Psoas muscle (tissue), 8 donors: ENCODE results near the gene TCOF1. TPM values are rescaled to one million over a fixed set of nuclear protein-coding genes. Genes with fewer than 3 reads are reported as not detected.

Experiments used
- ATAC-seq, 4 donors: fragments of 200-7000 bp; cut with Tn5 transposase; one replicate each; pipeline ENCODE4 v1.9.1; 2020; ENCODE audit warnings: moderate library complexity in 3 of 4, mild to moderate bottlenecking in 2 of 4
- DNase-seq, 2 donors: peaks; one replicate each; pipeline ENCODE4 v3.0.0-alpha.2; 2020
- H3K27ac ChIP-seq: fragments of 200-600 bp; one replicate; pipeline ENCODE4 v1.8.0; 2022
- H3K27me3 ChIP-seq, 3 donors: fragments of 200-600 bp in 1 of 3; one replicate each; pipeline versions ENCODE4 v1.6.1 to v1.8.0; 2013 to 2022; ENCODE audit warnings: low read length in 2 of 3, mild to moderate bottlenecking in 2 of 3, moderate library complexity in 1 of 3; ENCODE audit not compliant: insufficient read depth in 3 of 3
- H3K36me3 ChIP-seq, 2 donors: fragments of 200-600 bp in 1 of 2; one replicate each; pipeline versions ENCODE4 v1.6.1 to v1.8.0; 2013 to 2022; ENCODE audit warnings: low read depth in 1 of 2, mild to moderate bottlenecking in 1 of 2, moderate library complexity in 1 of 2; ENCODE audit not compliant: insufficient read depth in 1 of 2
- H3K4me1 ChIP-seq: fragments of 200-600 bp; one replicate; pipeline ENCODE4 v1.8.0; 2022
- H3K4me3 ChIP-seq: fragments of 200-600 bp; one replicate; pipeline ENCODE4 v1.8.0; 2022; ENCODE audit warnings: mild to moderate bottlenecking
- H3K9me3 ChIP-seq: fragments of 200-600 bp; one replicate; pipeline ENCODE4 v1.8.0; 2022
- WGBS, 3 donors: extraction: QIAGEN DNeasy Blood & Tissue Kit; methylation state at CpG; one replicate each; pipeline versions ENCODE4 v1.1.6 to v1.1.7; 2013; 5-methylcytosine and 5-hydroxymethylcytosine counted together
- intact Hi-C, 2 donors: fragments of 100-400 bp; cut with DNase I; formaldehyde crosslinking; loops; one replicate each; pipeline versions ENCODE4 v1.11.0 to v1.14.2; 2022
- polyA plus RNA-seq, 3 donors: library from polyadenylated mRNA; stranded (reverse); fragments of 200-250 nt; gene quantifications; one replicate each; pipeline ENCODE4 v1.2.3, GENCODE V29; 2013
- total RNA-seq, 4 donors: library from RNA; stranded (reverse); fragmentation: NEBNext Ultra II Directional in 2 of 4; extraction: Animal tissue kit (Norgen Biotek cat#: 25700) in 2 of 4; gene quantifications; one replicate each; pipeline versions ENCODE4 v1.2.1 to v1.2.4, GENCODE V29; 2021 to 2023
- TF ChIP-seq, protein P1 (sequence below): fragments of 200-600 bp; IDR thresholded peaks from one replicate; pipeline ENCODE4 v1.8.0; 2022; ENCODE audit warnings: antibody characterized with exemption
- donor health status: healthy with polysubstance abuse.
- donor health status: DM: no; HTN: no; CAD: no; lungs with moderate emphysema.
- donor health status: Bipolar disorder and iron deficiency.
- donor health status: healthy.
- donor health status: DM: yes; HTN: yes; CAD: no.
- donor health status: DM: no; HTN: no; CAD: no.
- donor health status: DM: no; HTN: no; CAD: no.
- donor health status: DM: yes; HTN: yes; CAD: no.

TCOF1 gene
- total and polyA plus RNA-seq, 7 donors: 18.3 to 26.7 (median 24.2) TPM

DNA sequence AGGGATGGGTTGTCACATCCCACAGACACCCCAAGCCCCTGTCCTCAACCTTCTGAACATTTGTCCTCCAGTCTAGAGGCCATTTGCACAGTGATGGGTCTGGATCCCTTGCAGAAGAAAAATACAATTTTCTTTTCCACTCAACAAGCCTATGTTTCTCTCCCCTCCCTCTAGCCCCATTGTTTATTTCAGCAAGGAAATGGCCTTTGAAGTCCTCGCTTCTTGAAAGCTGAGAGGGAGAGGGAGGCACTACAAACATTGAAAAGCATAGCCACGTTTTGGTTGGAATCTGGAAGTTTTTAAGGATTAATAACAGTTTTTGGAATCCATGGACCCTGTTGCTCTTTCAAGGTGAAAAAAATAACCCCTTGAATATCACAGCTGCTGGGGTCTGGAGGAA lies 30.8 kb upstream of the TCOF1 start:
- TF ChIP-seq, protein P1, sequence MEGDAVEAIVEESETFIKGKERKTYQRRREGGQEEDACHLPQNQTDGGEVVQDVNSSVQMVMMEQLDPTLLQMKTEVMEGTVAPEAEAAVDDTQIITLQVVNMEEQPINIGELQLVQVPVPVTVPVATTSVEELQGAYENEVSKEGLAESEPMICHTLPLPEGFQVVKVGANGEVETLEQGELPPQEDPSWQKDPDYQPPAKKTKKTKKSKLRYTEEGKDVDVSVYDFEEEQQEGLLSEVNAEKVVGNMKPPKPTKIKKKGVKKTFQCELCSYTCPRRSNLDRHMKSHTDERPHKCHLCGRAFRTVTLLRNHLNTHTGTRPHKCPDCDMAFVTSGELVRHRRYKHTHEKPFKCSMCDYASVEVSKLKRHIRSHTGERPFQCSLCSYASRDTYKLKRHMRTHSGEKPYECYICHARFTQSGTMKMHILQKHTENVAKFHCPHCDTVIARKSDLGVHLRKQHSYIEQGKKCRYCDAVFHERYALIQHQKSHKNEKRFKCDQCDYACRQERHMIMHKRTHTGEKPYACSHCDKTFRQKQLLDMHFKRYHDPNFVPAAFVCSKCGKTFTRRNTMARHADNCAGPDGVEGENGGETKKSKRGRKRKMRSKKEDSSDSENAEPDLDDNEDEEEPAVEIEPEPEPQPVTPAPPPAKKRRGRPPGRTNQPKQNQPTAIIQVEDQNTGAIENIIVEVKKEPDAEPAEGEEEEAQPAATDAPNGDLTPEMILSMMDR: no peak
- H3K36me3 ChIP-seq: no peaks in the 10 kb centered on the region
- H3K27me3 ChIP-seq: no peaks in the 10 kb centered on the region
- H3K4me1 ChIP-seq: no peaks in the 10 kb centered on the region
- no peak for ATAC-seq
- H3K27ac ChIP-seq: no peak overlapping the region
- 68 to 83% (median 71%) methylated on average over 2 of the region's 2 CpGs for WGBS, 3 donors
- H3K9me3 ChIP-seq: no peaks in the 10 kb centered on the region
- intact Hi-C loops: no loop called here
- no peak overlapping the region for H3K4me3 ChIP-seq
- no peak for DNase-seq

DNA sequence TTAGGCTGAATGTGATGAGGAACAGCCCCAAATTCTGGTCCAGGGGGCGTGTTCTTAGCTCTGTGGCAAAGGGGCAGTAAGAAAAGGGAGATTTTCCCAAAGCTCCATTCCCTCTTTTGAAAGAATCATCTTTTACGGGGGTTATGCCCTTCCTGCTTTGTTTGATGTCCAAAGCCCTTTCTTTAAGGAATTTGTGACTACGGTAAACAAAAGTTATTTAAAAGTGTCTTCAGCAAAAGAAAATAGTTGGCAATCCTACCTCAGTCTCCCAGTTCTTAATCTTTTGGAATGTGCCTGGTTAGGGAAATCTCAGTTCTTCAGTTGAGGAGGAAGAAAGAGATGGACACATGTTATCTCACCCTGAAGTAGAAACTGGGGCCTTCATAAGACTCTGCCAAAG lies 30.4 kb upstream of the TCOF1 start:
- Histone ChIP-seq H3K9me3 (no peaks in the 10 kb centered on the region), H3K27ac (no peak overlapping the region), H3K36me3 (no peaks in the 10 kb centered on the region), H3K27me3 (no peaks in the 10 kb centered on the region), H3K4me3 (no peak overlapping the region), H3K4me1 (no peaks in the 10 kb centered on the region)
- intact Hi-C loops: no loop called here
- ATAC-seq (no peak), DNase-seq (no peak)
- TF ChIP-seq, protein P1: no peak
- WGBS, 3 donors: 76 to 82% (median 81%) methylated on average over 3 of the region's 3 CpGs

DNA sequence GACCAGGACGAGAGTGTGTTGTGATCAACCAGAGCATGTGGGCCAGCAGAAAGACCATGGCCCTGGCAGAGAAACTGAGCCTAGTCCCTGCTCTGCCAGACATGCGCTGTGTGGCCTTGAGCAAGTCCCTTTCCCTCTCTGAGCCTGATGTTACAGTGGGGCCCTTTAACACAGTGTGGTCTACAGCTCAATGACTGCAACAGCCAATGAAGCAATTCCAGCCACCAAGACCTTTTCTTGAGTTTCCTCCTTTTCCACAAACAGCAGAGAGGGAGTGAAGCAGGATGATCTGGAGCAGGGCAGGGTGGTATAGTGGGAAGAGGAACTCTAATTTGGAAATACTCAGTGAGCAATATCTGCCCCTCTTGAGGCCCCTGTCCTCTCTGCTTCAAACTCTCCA lies 29.0 kb upstream of the TCOF1 start:
- no peak overlapping the region for H3K27ac ChIP-seq
- intact Hi-C loops: no loop called here
- no peak overlapping the region for H3K4me3 ChIP-seq
- ATAC-seq (no peak), DNase-seq (no peak)
- 94 to 97% (median 95%) methylated on average over 2 of the region's 2 CpGs for WGBS, 3 donors
- no peaks in the 10 kb centered on the region for H3K9me3 ChIP-seq
- no peaks in the 10 kb centered on the region for H3K4me1 ChIP-seq
- no peaks in the 10 kb centered on the region for H3K36me3 ChIP-seq
- TF ChIP-seq, protein P1: no peak
- no peaks in the 10 kb centered on the region for H3K27me3 ChIP-seq

DNA sequence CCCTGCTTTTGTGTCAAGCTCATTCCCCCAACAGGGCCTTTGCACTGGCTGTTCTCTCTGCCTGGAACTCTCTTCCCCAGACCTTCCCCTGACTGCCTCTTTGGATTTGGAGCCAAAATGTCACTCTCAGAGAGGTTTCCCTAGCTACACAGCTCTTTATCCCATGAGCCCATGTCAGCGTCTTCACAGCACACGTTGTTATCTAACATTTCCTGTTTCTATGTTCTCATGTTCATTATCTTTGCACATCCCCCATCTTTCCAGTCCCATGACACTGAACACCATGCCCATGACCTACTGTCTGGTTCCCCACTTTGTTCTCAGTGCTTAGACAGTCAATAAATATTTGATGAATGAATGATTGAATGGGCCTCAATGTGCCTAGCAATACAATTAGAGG lies 28.5 kb upstream of the TCOF1 start:
- H3K9me3 ChIP-seq: no peaks in the 10 kb centered on the region
- H3K36me3 ChIP-seq: no peaks in the 10 kb centered on the region
- ATAC-seq: no peak
- H3K27ac ChIP-seq: no peak overlapping the region
- intact Hi-C loops: no loop called here
- DNase-seq: no peak
- no peaks in the 10 kb centered on the region for H3K4me1 ChIP-seq
- H3K27me3 ChIP-seq: no peaks in the 10 kb centered on the region
- no peak overlapping the region for H3K4me3 ChIP-seq
- WGBS, 3 donors: 66 to 71% (median 70%) methylated on average over 2 of the region's 2 CpGs
- TF ChIP-seq, protein P1: no peak
